Neural progenitor cell (in vitro differentiated cells): ENCODE results near the gene PLXDC2.

Source experiments
- EZH2 ChIP-seq: fragments of 200-600 bp; sonication (generic); IDR thresholded peaks from 2 replicates; pipeline ENCODE4 v1.6.1; 2017; ENCODE audit warnings: antibody characterized with exemption, mild to moderate bottlenecking, moderate library complexity
- EZH2phosphoT487 ChIP-seq: fragments of 200-600 bp; sonication (generic); IDR thresholded peaks from 2 replicates; pipeline ENCODE4 v1.6.1; 2017; ENCODE audit warnings: antibody characterized with exemption
- TF ChIP-seq, protein P1 (sequence below): fragments of 200-600 bp; sonication (generic); IDR thresholded peaks from 2 replicates; pipeline ENCODE4 v1.5.1; 2017; ENCODE audit warnings: antibody characterized with exemption, mild to moderate bottlenecking

DNA sequence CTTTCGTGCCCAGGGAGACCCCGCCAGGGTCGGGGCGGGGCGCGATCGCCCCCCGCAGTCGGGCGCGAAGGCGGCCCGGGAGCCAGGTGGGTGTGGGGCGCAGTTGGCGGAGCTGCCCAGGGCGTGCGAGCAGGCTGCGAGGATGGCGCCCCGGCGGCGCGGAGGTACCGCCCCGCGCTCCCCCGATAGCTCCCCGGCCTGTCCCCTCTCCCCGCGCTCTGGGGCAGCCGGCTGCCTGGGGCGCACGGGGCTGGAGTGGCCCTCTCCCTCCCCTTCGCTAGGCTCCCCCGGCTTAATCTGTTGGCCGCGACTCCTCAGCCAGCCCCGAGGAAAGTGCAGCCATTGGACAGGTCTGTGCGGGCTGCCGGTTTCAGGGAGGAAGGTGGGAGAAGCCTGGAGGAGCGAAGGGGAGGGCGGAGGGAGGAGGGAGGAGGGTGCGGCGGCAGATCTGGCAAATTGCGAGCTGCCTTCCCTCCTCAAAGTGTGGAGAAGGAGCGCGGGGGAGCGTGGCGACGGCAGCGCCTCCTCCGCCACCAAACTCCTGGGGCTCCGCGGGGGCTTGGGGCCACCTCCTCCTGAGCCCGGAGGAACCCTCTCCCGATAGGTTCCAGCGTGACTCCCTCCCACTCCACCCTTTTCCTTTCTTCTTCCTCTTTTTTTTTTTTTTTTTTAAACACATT, 361 bp upstream of the PLXDC2 start:
- TF ChIP-seq, protein P1, sequence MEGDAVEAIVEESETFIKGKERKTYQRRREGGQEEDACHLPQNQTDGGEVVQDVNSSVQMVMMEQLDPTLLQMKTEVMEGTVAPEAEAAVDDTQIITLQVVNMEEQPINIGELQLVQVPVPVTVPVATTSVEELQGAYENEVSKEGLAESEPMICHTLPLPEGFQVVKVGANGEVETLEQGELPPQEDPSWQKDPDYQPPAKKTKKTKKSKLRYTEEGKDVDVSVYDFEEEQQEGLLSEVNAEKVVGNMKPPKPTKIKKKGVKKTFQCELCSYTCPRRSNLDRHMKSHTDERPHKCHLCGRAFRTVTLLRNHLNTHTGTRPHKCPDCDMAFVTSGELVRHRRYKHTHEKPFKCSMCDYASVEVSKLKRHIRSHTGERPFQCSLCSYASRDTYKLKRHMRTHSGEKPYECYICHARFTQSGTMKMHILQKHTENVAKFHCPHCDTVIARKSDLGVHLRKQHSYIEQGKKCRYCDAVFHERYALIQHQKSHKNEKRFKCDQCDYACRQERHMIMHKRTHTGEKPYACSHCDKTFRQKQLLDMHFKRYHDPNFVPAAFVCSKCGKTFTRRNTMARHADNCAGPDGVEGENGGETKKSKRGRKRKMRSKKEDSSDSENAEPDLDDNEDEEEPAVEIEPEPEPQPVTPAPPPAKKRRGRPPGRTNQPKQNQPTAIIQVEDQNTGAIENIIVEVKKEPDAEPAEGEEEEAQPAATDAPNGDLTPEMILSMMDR, result peak; percentile 2
- no peak for TF ChIP-seq EZH2
- TF ChIP-seq EZH2phosphoT487, result no peak
